ENCODE results near the gene GPR55. TPM values are rescaled to one million over a fixed set of nuclear protein-coding genes. Genes with fewer than 3 reads are reported as not detected.

Gene GPR55
- total RNA-seq, 1 donor from 2014 or later, result not detected

DNA sequence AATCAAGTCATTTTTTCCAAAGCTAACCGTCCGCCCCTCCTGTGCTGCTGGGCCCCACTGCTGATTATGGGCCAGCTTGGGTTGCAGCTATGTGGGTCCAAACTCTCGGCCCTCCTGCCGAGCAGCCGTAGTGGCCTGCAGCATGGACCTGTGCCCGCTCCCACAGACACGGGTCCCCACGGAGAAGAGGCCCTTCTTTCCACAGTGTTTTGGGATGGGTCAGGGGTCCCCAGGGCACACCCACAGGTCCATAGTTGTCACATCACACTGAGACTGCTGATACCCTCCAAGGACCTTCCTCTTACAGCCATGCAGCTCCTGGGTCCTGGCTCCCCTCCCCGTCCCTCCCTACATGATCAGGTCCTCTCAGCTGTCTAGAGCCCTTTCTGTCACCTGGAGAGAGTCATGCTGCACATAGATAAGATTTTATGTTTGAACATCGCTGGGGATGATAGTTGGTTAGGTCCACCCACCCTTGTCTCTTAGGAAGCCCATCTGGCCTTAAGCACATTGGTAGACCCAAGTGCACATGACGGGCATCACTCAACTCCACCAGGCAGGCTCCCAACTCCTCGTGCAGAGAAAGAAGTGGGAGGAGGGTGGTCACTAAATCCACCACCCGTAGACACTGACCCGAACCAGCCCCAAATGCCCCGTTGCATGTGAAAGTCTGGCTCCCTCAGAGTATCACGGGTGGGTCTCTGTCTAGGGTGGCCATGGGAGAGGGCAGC, 17.5 kb downstream of the GPR55 start:
- TF ChIP-seq EZH2phosphoT487 (IDR thresholded peaks at IDR 0.05) (no peak), EZH2 (IDR thresholded peaks at IDR 0.05) (no peak), CTCF (IDR thresholded peaks at IDR 0.05) (no peak)
- Histone ChIP-seq H3F3A (ENCODE audit: low read depth) (no peaks in the 10 kb centered on the region), H3K4me3 (no peak overlapping the region), H3K27me3 (peaks cover 29% of the 10 kb centered on the region), H3K9me3 (ENCODE audit: low read depth) (no peaks in the 10 kb centered on the region), H3K4me1 (peaks cover 14% of the 10 kb centered on the region), H3K36me3 (no peaks in the 10 kb centered on the region), H3K79me2 (ENCODE audit: low read depth) (no peaks in the 10 kb centered on the region), H3K4me2 (no peak overlapping the region), H4K20me1 (ENCODE audit: low read depth) (no peaks in the 10 kb centered on the region), H2AFZ (replicated peaks) (no peak overlapping the region), H3K9ac (no peak overlapping the region), H3K27ac (no peak overlapping the region)
- Mint-ChIP-seq H3K27ac (peak overlapping the region; percentile 57), H3K36me3 (no peaks in the 10 kb centered on the region), H3K9me3 (peaks cover 8% of the 10 kb centered on the region), H3K4me1 (peaks cover 65% of the 10 kb centered on the region), H3K27me3 (ENCODE audit: insufficient read depth, low read depth) (peaks cover 24% of the 10 kb centered on the region), H3K4me3 (no peak overlapping the region)
- no peak for DNase-seq (ENCODE audit: low spot score)

DNA sequence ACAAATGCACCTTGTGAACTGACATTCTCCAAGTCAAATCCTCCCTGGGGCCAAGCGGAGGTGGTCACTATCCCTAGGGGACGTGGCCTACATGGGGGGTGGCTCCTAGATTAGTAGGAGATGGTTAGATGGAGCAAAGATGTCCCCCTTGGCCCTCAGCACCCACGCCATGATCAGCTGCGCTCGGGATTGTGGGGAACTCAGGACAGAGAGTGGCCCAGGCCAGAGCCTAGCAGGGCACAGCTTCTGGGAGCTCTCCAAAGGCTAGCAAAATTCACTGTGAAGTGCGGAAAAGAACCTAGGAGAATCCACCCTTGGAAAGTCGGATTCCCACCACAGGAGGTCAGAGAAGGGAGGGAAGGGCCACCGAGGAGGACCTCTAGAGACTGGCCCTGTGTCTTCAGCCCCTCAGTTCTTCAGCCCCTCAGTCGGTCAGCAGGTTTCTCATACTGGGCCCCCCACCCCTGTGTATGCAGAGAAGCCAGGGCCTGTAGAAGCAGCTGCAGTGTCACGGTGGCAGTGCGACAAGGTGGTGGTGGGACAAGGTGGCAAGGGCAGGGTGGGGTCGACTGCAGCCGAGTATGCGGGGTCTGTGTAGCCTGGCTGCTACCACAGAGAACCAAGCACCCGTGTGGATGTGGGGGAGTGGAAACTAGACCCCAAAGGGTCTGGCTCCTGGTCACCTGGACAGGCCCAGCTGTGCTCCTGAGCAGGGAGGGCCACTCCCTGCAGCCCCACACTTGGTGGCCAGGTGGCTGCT, 18.4 kb downstream of the GPR55 start:
- Histone ChIP-seq H3K27me3 (peaks cover 29% of the 10 kb centered on the region), H3K79me2 (ENCODE audit: low read depth) (no peaks in the 10 kb centered on the region), H2AFZ (replicated peaks) (no peak overlapping the region), H3K27ac (no peak overlapping the region), H3K4me1 (peaks cover 14% of the 10 kb centered on the region), H3K4me2 (no peak overlapping the region), H3K4me3 (no peak overlapping the region), H3F3A (ENCODE audit: low read depth) (no peaks in the 10 kb centered on the region), H3K36me3 (no peaks in the 10 kb centered on the region), H3K9ac (no peak overlapping the region), H3K9me3 (ENCODE audit: low read depth) (no peaks in the 10 kb centered on the region), H4K20me1 (ENCODE audit: low read depth) (no peaks in the 10 kb centered on the region)
- Mint-ChIP-seq H3K4me3 (peak overlapping the region; percentile 60), H3K27me3 (ENCODE audit: insufficient read depth, low read depth) (peaks cover 26% of the 10 kb centered on the region), H3K9me3 (peaks cover 8% of the 10 kb centered on the region), H3K27ac (peak overlapping the region; percentile 79), H3K36me3 (no peaks in the 10 kb centered on the region), H3K4me1 (peaks cover 68% of the 10 kb centered on the region)
- DNase-seq (ENCODE audit: low spot score), result no peak
- no peak for TF ChIP-seq CTCF (IDR thresholded peaks at IDR 0.05)
- TF ChIP-seq EZH2 (IDR thresholded peaks at IDR 0.05), result no peak

DNA sequence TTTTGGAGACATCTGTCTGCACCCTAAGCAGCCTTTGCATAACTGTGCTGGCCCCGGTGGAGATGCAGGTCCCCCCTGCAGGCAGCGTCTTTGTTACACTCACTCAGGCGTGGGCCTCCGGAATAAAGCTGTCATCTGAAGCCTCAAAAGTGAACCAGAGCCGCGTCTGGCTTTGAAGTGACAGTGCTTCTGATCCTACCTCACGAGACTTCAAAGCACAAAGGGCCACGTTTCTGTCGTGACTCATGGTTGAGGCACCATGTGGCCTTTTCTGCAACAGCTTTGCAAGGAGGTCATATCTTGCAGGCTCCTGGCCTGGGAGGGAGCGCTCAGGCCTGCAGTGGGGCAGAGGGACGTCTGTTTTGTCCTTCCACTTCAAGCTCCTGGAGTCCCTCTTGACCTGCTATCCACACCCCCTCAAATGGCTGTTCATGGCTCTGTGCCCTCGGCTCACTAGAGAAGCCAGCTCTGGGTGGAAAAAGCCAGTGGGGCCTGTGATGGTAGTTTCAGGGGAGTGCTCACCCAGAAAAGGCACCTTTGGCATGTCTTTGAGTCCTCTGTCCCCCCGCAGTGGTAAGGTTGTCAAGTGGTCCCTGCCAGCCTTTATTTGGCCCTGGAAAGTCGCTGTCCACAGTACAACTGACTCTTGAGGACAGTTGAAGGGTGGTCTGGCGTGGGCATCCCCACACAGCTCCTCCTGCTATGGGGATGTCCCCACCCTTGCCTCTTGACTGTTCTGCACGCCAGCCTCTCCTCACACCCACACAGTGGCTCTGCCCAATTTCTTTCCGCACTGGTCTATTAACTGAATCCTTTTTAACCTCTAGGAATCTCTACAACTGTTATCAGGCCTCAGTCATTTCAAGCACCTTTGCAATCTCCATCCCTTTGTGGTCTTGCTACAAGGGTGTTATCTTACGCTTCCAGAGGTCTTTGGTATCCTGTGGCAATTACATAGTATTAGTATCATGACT, 19.3 kb downstream of the GPR55 start:
- peak; percentile 43 for DNase-seq (ENCODE audit: low spot score)
- H3K4me1 Mint-ChIP-seq, result peaks cover 64% of the 10 kb centered on the region
- H3K27me3 ChIP-seq, result peaks cover 29% of the 10 kb centered on the region
- no peaks in the 10 kb centered on the region for H3K9me3 ChIP-seq (ENCODE audit: low read depth)
- H3F3A ChIP-seq (ENCODE audit: low read depth), result no peaks in the 10 kb centered on the region
- peaks cover 14% of the 10 kb centered on the region for H3K4me1 ChIP-seq
- peaks cover 28% of the 10 kb centered on the region for H3K27me3 Mint-ChIP-seq (ENCODE audit: insufficient read depth, low read depth)
- no peaks in the 10 kb centered on the region for H3K79me2 ChIP-seq (ENCODE audit: low read depth)
- TF ChIP-seq EZH2 (IDR thresholded peaks at IDR 0.05), result no peak
- TF ChIP-seq EZH2phosphoT487 (IDR thresholded peaks at IDR 0.05), result no peak
- TF ChIP-seq CTCF (IDR thresholded peaks at IDR 0.05), result no peak
- H3K27ac ChIP-seq, result no peak overlapping the region
- no peak overlapping the region for H3K9ac ChIP-seq
- H3K4me3 ChIP-seq, result no peak overlapping the region
- peaks cover 5% of the 10 kb centered on the region for H3K9me3 Mint-ChIP-seq
- H3K36me3 ChIP-seq, result no peaks in the 10 kb centered on the region
- H3K4me2 ChIP-seq, result no peak overlapping the region
- H3K36me3 Mint-ChIP-seq, result no peaks in the 10 kb centered on the region
- H3K27ac Mint-ChIP-seq, result peak overlapping the region; percentile 79
- H2AFZ ChIP-seq (replicated peaks), result no peak overlapping the region
- peak overlapping the region; percentile 60 for H3K4me3 Mint-ChIP-seq
- H4K20me1 ChIP-seq (ENCODE audit: low read depth), result no peaks in the 10 kb centered on the region

Measured in neural progenitor cell (in vitro differentiated cells).